Hepatocyte (in vitro differentiated cells): ENCODE measurements around the gene WDCP.

Source experiments
- EZH2phosphoT487 ChIP-seq: fragments of 200-600 bp; sonication (generic); IDR thresholded peaks from one replicate; pipeline ENCODE4 v1.6.1; 2018; ENCODE audit warnings: antibody characterized with exemption, mild to moderate bottlenecking, low read depth, moderate library complexity; ENCODE audit not compliant: unreplicated experiment, severe bottlenecking
- TF ChIP-seq, protein P1 (sequence below): fragments of 200-600 bp; sonication (generic); IDR thresholded peaks from 2 replicates; pipeline ENCODE4 v1.5.1; 2016; ENCODE audit warnings: antibody characterized with exemption, mild to moderate bottlenecking; ENCODE audit not compliant: poor library complexity

DNA sequence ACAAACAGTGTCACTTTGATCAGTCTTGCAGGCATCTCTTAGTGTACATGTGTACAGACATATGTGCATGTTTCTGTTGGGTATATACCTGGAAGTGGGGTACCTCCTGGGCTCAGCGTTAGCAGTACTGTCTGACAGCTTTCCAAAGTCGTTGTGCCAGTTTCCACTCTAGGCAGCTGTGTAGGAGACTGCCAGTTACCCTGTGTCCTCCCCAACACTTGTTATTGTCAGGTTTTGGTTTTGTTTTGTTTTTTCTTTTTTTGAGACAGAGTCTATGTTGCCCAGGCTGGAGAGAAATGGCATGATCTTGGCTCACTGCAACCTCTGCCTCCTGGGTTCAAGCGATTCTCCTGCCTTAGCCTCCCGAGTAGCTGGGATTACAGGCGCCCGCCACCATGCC lies 8.6 kb upstream of the WDCP start:
- TF ChIP-seq, protein P1, sequence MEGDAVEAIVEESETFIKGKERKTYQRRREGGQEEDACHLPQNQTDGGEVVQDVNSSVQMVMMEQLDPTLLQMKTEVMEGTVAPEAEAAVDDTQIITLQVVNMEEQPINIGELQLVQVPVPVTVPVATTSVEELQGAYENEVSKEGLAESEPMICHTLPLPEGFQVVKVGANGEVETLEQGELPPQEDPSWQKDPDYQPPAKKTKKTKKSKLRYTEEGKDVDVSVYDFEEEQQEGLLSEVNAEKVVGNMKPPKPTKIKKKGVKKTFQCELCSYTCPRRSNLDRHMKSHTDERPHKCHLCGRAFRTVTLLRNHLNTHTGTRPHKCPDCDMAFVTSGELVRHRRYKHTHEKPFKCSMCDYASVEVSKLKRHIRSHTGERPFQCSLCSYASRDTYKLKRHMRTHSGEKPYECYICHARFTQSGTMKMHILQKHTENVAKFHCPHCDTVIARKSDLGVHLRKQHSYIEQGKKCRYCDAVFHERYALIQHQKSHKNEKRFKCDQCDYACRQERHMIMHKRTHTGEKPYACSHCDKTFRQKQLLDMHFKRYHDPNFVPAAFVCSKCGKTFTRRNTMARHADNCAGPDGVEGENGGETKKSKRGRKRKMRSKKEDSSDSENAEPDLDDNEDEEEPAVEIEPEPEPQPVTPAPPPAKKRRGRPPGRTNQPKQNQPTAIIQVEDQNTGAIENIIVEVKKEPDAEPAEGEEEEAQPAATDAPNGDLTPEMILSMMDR: no peak
- no peak for TF ChIP-seq EZH2phosphoT487
